Stimulated activated CD8-positive, alpha-beta memory T cell treated with anti-CD3 and anti-CD28 coated beads, Interleukin-4, amount 100 ng/mL, for 48 hours (primary cell): Measurements from ENCODE around the gene CD207.
"Not testable (repeated sequence)": the region's sequence is repeated elsewhere in the genome, so short reads cannot be mapped to it uniquely, and the experiment has no call there.

Experiments used
- DNase-seq: peaks from one replicate; pipeline ENCODE4 v3.0.0-alpha.2; 2020

Gene CD207

DNA sequence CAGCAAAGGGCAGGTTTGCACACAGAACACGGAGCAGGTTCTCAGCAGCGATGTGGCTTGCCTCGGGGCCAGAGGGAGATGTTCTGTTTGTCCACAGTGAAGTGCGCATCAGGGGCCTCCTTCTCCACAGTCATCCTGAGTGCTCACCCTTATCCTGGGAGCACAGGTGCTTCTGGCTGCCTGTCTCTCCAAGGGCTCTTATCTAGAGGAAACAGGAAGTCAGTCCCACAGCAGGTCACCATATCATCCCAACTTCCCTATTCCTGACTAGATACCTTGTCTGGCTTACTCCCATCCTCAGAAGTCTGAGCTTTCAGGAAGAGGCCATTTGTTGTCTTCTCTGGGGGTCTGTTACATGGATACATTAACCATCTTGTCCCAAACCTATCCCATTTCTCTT is at the start of gene CD207:
TSS of gene CD207 (minus strand) at position 174 of the 400 bp plus-strand sequence. CDS start at position 134, 40 bp downstream.
- no peak for DNase-seq

DNA sequence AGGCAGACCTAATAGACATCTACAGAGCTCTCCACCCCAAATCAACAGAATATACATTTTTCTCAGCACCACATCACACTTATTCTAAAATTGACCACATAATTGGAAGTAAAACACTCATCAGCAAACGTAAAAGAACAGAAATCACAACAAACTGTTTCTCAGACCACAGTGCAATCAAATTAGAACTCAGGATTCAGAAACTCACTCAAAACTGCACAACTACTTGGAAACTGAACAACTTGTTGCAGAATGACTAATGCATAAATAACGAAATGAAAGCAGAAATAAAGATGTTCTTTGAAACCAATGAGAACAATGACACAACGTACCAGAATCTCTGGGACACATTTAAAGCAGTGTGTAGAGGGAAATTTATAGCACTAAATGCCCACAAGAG is 42.9 kb upstream of the CD207 start:
- DNase-seq: not testable (repeated sequence)

DNA sequence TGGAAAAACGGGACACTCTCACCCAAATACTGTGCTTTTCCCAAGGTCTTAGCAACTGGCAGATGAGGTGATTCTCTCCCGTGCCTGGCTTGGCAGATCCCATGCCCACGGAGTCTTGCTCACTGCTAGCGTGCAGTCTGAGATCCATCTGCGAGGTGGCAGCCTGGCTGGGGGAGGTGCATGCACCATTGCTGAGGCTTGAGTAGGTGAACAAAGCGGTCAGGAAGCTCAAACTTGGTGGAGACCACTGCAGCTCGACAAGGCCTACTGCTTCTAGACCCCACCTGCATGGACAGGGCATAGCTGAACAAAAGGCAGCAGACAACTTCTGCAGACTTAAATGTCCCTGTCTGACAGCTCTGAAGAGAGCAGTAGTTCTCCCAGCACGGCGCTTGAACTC is 40.5 kb upstream of the CD207 start:
- DNase-seq: not testable (repeated sequence)

DNA sequence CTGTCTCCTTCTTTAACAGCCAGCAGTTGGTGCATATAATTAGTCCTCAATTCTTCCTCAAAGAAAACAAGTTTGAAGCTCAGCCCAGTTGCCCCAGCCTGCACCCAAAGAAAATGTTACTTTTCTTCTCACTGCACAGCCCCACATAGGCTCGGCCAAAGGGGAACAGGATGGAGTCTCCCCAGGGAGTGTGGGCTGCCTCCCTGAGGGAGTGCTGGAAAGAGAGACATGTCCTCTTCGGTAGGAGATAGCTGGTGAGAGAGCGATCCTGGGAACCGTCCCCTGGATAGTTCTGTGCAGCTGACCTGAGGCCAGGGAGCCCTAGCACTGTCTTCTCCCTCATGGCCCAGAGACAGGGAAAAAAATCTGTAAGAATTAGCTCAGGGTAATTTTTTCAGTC is 37.9 kb upstream of the CD207 start:
- DNase-seq: no peak

DNA sequence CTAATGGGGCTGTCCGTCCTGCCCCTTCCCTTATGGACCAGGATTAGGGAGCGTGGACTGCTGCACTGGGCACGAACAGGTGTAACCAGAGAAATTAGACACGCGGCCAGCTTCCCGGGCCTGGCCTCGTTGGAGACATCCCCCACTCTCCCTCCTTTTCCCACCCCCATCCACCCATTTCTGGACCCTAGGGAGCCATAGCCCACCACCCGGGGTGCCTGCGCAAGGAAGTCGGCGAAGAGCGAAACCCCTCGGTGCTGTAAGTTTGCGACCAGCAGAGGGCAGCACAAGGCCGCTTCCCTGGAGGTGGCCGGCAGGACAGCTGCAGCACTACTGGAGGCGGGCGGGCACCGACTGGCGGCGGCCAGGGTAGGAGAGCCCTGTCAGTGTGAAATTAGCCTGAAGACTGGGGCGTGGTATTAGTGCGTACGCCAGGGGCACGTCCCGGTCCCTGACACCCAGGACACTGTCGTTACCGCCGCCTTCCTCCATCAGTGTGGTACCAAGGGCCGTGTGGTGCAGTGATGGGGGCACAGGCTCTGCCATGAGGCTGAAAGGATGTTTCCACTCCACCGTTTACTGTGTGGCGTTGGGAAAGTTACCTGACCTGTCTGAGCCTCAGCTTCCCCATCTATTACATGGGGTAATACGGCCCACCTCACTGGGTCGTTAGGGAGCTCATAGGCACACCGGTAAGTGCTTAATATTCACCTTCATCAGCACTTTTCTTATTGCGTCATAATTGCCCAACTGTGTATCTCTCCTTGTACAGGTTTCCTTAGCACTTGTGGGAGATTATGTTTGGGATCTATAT is 36.0 kb upstream of the CD207 start:
- peak; percentile 93 for DNase-seq

DNA sequence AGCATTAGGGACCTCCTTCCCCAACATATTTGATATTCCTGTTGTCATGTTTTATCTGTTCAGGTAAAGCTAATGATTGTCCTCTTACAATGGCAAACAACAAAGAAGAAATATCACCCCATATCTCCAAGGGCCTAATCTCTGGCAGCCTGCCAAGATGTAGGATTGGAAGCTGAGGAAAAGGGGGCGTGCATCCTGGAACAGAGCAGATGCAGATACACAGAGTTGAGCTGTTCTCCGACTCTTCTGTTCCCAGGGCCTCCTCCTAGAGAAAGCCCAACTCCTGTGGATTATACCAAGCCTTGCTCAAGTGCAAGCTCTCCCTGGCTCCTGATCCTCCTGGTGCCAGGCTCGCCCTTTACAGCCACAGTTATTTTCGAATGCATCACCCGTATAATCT is 35.2 kb upstream of the CD207 start:
- no peak for DNase-seq

DNA sequence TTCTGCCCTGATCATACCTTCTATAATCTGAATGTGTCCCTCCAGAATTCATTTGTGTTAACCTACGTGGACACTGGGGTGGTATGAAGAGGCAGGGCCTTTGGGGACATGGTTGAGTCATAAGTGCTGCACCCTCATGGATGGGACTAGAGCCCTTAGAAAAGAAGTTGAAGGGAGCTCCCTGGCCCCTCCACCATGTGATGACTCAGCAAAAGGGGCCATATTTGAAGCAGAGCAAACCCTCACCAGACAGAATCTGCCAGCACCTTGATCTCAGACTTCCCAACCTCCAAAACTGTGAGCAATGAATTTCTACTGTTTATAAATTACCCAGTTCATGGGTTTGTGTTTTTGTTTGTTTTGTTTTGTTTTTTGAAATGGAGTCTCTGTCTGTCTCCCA is 33.4 kb upstream of the CD207 start:
- DNase-seq: no peak

DNA sequence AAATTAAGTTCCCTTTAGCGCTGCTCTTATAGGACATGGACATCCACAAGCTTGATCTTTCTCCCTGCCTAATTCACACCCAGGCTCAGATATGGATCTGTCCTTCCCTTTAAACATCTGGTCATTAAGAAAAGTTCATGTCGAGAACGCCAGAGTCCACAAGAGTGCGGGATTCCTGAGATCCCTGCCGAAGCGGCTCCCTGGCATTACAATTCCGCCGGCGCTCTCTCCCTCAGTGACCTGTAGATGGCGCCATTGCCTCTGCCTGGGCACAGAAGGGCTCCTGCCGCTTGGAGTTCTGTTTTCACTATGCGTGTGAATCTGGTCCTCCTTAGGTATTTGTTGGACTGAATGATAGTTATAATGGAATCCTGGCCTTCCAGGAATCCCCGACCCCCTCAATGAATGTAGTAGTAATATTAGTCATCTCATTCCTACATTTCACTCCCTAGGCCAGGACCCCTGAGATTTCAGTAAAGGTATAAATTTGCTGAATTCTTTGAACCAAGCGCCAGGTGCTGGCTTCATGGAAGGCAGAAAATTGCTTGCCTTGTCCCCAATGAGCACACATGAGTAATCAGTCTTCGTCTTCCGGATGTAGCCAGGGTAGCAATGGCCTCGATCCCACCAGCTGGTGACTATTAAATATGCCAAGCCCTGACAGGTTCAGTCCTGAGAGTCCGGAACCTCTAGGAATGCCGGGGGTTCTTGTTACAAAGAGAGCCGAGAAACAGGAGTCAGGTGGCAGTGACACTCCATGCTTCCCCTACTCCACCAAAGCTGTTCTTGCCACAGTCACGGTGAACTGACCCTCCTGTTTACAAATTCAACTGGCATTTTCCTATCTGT is 26.4 kb upstream of the CD207 start:
- DNase-seq: peak; percentile 86

DNA sequence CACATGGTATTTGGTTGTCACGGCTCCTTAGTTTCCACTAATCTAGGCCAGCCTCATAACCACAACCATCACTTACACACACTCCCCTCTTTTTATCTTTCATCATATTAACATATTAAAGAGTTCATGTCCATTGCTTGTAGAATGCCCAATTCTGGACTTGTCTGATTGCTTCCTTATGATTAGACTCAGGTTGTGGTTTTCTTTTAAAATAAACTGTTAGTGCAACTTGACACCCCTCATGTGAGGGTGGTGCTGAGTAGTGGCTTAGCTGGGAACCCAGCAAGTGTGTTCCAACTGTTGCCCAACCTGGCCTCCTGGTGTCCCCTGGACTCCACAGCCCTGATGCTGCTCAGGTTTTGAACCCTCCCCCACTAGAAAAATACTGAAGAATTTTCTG is 20.1 kb upstream of the CD207 start:
- DNase-seq: no peak

DNA sequence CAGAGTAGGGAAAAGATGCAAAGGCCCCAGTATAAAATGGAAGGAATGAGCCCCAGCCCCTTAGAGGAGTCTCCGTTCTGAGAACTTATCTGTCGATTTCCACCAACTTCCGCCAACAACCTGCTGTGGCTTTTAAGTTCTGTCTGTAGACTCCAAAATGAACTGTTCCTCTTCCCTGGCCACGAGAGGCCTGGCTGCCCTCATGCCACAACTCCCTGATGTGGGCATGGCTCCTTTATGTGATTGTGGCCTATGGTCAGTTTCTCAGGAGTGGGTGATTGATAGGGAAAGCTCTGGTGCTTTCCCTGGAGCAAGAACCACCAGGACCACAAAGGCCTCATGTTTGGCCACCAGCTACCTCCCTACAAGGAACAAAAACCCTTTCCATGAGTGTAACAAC is 18.8 kb upstream of the CD207 start:
- no peak for DNase-seq

DNA sequence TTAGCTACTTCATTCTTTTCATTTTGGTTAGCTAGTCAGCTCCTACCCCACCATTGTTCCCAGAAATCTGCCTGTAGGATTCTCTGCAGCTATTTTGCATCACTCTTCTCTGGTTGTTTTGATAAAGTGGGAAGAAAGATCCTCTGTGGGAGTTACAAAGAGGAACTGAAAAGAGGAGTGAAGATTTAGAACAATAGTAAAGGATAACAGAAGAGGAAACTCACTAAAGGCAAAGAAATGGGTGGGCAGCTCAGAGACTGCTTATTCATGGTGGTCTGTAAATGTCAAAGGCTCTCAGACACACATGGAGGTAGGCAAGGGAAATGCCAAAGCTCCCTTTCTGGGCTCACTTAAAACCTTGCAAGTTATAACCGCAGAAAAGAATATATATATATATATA is 17.2 kb upstream of the CD207 start:
- DNase-seq: no peak

DNA sequence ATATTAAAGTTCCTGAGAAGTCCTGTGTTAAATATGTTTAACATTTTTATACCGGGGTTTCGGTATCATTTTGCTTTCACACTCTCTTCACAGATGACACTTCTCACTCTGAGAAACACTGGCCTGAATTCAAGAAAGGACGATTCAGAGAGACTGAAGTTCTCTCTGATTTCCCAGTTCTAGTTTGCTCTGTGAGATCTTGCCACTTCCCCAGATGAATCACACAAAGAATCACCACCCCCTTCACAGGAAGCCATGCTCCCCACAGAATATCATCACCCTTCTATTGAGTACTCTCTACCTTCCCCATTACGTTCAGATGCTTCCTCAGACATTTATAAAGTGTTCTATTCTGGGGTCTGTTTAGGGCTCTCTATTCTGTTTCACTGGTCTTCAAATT is 16.1 kb upstream of the CD207 start:
- DNase-seq: peak; percentile 37

DNA sequence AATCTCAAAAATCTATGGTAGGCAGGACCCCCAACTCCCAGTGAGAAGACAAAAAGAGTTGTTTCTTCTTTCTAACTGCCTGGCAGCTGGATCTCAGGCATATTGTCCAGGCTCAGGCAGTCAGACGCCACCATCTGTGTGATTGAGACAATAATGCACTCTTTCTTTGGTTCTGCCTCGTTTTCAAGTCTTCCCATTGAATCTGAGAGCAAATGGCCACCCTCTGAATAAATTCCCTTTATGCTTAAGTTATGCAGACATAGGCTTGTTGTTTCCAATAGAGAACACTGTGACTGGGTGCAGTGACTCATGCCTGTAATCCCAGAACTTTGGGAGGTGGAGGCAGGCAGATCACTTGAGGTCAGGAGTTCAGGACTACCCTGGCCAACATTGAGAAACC is 15.3 kb upstream of the CD207 start:
- no peak for DNase-seq

DNA sequence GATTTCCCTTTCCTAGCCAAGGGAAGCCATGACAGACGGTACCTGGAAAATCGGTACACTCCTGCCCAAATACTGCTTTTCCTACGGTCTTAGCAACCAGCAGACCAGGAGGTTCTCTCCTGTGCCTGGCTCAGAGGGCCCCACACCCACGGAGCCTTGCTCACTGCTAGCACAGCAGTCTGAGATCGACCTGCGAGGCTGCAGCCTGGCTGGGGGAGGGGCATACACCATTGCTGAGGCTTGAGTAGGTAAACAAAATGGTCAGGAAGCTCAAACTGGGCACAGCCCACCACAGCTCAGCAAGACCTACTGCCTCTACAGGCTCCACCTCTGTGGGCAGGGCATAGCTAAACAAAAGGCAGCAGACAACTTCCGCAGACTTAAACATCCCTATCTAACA is 6.8 kb upstream of the CD207 start:
- no peak for DNase-seq

DNA sequence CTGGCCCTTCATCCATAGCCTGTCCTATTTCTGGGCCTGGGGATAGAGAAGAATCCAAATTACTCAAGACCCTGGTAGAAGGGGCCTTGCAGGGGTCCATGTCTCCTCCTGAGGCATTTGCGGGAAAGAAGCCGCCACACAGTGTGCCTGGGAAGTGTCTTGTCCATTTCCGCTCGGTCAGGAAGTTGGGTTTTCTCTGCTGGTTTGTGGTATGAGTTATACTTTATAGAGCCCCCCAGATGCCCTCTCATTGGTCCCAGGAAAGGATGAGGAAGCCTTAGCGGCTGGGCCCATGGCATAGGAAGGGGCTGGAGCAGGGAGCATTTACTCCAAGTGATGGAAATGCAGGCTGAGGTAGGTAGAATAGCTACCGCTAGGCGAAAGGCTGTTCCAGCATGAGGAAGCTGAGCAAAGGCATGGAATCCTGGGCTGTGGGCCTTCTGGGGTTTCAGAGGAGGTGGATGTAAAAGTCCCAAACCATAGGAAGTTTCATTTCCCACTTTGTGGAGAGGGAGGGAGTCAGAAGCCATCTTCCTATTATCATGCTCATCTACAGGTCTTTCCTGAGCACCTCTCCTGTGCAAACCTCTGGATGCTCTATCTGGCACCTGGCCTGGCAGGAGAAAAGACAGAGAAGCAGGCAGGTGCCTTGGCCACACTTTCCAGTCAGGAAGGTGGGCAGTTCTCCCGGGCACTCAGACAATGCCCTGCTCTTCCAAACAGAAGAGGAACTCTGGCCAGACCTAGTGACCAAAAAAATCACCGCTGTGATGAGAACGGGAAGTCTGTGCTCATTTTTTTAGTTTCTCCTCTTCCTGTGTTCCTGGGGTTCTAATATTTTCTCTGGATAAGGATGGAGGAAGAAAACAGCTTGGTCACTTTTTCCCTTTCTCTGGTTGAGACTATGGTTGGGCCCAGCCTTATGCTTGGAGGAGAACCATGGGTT is 2.6 kb upstream of the CD207 start:
- DNase-seq: no peak

DNA sequence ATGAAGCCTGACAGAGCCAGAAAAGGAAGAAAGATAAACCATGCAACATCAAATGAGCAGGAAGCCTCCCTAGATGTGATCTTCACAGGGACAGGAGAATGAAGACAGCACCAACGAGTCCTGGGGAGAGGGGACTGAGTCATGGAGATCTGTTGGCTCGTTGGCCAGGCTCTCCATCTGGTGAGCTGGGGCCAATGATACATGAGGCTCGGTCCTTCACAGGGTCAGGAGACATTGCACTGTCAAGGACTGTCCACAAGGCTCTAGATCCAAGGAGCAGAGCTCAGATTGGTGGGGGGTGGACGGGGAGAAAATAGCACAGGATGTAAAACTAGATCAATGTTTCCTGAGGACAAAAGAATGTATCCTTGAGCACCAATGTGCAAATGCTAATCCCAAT is 735 bp downstream of the CD207 start:
- DNase-seq: no peak

DNA sequence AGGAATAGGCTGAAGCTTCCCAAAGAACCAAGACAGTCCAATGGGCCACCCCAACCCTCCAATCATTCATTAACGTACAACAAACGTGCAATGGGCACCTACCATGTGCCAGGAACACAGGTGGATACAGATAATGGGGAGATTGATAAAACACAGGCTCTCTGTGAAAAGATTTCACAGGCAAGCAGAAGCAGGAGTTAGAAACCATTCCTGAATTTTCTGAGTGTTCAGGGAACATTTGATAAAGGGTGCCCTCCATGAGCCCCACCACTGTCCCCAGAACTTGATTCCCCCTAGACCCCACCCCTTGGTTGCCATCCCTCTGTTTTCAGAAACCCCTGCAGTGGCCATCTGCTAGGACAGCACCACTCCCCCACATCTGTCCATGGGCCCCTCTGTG is 1.5 kb downstream of the CD207 start:
- DNase-seq: no peak

DNA sequence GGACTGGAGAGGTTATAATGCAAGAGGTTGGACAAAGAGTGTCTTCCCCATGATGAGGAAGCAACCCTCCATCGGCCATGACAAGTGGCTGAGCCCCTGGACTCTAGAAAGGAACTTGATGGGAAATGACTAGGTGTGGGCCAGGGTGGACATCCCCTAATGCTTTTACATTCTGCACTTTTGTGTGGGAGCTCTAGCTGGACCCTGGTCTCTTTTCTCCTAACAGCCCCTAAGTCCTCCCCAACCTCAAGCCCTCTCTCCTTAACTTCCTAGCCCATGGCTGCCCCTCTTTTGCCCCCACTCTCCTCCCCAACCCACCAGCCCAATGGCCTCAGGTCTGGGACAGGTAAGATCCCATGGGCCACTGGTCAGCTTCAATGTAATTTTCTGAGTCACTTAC is 2.4 kb downstream of the CD207 start:
- no peak for DNase-seq

DNA sequence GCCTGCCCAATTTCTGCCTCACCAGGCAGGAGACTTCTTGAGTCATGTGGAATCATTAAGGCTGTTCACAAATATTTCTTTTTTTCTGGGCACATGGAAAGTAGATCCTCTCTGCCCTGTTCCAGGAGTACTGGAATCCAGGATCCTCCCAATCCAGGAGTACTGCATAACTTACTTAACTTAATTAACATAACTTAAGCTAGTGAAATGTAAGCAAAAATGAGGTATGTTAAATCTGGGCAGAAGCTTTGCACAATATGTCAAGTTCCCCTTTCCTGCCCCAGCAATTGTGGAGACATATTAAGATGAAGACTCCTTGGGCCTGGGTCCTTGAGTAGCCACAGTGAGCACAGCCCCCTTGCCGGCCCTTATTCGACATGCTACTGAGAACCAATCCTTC is 3.2 kb downstream of the CD207 start:
- no peak for DNase-seq

DNA sequence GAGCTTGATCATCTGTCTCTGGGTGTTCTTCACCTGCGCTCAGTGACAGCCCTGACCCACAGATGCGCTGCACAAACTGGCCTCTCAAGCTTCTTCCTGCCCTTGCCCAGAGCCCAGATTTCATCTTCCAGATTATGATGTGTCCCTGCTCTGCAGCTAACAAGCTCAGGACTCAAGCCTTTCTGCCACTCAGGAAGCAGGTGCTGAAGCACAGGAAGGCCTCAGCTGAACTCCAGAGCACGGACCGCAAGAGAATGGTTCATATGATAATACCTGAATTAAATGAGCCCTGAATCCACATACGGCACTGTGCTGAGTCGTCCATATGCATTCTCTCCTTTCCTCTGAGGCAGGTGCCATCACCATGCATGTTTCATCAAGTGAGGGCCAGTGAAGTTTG is 3.8 kb downstream of the CD207 start:
- DNase-seq: no peak

DNA sequence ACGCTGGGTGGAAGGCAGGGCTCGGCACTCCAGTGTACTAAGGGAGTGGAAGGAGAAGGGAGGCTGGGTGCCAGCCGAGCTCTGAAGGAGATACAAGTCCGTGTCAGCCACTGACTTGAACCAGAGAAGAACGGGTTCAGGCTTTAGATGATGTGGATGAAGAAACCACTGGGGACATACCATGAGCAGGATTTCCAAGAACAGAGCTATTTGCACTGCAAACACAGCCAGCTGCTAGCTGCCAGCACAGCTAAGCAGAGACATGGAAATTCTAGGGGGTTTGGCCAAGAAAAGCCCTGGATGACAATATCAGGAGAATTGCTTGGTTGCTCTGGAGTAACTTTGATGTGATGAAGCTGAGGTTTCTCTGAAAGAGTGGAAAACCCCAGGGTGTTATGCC is 5.2 kb downstream of the CD207 start:
- DNase-seq: no peak

DNA sequence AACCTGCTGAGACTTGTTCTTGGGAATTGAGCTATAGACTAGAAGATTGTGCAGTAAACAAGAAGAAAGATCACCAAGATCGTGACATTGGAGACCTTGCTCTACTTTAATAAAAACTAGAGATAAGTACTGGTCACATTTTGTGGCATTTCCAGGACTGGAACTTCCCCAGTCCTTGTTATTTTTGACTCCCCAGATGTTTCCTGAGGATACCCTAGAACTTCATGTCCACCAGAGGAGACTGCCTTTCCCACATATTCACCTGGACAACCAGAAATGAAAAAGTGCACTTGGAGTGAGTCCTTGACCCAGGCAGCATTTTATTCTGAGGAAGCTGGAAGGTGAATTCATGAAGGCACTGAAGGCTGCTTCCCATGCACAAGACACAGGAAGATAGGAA is 5.7 kb downstream of the CD207 start:
- DNase-seq: no peak
